ENCODE measurements around the gene TFF2.

TFF2 gene

GRCh38 chr21:42384156-42384945, 33.6 kb upstream of the TFF2 start:
- DNase-seq = no peak

GRCh38 chr21:42383331-42383730, 32.5 kb upstream of the TFF2 start:
- DNase-seq = no peak

- DNase-seq = no peak
These were observed 32.1 kb upstream of the TFF2 start for GRCh38 chr21:42382915-42383314.

- no peak for DNase-seq
These were observed 30.7 kb upstream of the TFF2 start for GRCh38 chr21:42381347-42381984.

- DNase-seq = no peak
These were observed 28.8 kb upstream of the TFF2 start for GRCh38 chr21:42379426-42380215.

GRCh38 chr21:42378418-42378817, 27.6 kb upstream of the TFF2 start:
- DNase-seq = no peak

DNA sequence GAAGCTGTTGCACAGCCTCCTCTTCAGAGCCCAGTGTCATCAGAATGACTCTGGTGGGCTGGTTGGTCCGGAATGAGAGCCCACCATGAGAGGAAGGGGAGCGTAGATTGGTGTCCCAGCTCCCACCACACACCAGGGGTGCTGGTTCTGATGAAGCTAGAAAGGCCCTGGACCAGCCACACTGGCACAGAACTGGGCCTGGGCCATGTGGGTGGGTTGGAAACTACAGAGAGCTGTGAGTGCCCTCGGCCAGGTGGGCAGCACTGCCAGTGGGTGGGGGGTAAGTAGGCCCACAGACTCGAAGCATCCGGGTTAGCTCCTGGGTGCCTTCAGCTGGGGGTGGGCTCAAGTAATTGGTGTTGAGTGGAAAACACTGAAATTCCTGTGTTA, 27.2 kb upstream of the TFF2 start:
- DNase-seq = no peak

GRCh38 chr21:42377211-42377950, 26.6 kb upstream of the TFF2 start:
- DNase-seq = no peak

DNA sequence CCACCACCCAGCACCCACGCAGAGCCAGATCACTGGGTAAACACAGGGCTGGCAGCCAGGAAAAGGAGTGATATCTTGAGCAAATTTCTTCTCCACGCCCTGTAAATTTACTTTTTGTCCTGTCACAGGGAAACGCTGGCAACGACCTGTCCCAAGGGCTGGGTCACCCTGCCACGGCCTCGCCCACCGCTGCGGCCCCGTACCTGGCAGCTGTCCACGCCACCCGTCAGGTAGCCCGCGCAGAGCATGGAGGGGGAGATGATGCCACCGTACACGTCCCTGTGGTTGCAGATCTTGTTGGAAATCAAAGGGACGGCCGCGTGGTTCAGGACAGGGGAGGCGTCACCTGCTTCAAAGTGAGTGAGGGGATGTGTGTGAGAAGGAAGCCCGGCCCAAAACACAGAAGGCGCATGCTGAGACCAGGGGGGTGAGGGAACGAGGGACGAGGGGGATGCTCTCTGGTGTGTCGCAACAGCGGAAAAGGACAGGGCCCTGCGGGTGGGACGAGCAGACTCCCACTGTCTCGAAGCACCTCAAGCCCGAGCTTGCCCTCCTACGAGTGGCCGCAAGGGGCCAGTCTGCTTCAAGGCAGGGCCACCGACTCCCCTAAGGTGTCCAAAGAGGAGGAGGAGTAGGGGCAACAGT, 25.7 kb upstream of the TFF2 start:
- DNase-seq = no peak

- no peak for DNase-seq
These were observed 25.2 kb upstream of the TFF2 start for GRCh38 chr21:42375966-42376337.

DNA sequence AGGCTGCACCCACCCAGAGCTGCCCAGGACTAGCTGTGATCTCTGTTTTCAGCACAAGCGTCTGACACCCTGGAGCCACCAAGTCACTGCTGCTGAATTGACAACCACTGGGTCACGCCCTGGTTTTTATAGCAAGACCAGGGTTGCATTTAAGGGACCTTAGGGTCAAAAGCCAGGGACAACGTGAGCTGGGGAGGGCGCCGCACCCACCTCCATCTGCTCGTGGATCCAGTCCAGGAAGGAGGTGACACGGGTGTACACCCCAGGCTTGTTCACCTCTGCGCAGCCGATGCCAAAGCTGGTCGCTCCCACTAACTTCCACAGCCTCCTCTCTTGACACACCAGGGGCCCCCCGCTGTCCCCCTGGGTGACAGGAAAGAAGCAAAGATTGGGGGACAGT, 24.7 kb upstream of the TFF2 start:
- DNase-seq = no peak

GRCh38 chr21:42374864-42375499, 24.2 kb upstream of the TFF2 start:
- DNase-seq = no peak

DNA sequence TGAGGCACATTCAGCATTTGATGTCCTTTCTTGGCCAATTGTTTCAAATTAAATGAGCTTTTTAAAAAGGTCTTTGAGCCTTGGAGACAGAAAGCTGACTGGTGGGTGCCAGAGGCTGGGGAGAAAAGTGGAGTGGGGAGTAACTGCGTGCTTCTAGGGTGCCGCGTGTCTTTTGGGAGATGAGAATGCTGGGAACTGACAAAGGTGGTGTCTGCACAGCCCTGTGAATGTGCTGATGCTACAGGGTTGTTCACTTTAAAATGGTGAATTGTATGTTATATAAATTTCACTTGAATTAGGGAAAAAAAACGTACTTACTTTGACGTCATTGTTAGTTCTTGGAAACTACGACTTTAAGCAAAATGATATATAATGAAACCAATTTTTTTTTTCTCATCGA, 23.7 kb upstream of the TFF2 start:
- DNase-seq = no peak

DNA sequence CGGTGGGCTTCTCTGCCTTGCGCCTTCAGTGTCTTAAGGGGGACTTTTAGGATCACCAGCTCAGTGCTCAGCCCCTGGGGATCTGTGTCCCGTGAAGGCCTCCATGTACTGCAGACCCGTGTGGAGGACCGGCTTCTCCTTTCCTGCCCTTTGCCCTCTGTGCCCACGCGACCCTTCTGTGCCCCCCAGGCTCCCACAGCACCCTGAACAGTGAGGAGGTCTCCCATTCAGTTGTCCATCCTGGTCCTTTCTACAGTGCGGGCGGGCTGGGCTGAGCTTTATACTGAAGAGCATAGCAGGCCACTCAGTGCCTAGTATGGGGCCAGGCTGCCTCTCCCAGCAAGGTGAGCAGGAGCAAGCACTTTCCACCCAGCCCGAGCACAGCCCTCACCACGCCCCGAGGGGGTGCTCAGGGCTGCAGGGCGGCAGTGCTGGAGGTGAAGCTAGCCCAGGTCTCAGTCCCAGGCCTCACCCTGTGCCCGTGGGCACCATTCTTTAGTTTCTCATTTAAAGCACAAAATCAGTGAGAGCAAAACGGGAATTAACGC, 23.2 kb upstream of the TFF2 start:
- DNase-seq = no peak

GRCh38 chr21:42373196-42373907, 22.6 kb upstream of the TFF2 start:
- DNase-seq = no peak

DNA sequence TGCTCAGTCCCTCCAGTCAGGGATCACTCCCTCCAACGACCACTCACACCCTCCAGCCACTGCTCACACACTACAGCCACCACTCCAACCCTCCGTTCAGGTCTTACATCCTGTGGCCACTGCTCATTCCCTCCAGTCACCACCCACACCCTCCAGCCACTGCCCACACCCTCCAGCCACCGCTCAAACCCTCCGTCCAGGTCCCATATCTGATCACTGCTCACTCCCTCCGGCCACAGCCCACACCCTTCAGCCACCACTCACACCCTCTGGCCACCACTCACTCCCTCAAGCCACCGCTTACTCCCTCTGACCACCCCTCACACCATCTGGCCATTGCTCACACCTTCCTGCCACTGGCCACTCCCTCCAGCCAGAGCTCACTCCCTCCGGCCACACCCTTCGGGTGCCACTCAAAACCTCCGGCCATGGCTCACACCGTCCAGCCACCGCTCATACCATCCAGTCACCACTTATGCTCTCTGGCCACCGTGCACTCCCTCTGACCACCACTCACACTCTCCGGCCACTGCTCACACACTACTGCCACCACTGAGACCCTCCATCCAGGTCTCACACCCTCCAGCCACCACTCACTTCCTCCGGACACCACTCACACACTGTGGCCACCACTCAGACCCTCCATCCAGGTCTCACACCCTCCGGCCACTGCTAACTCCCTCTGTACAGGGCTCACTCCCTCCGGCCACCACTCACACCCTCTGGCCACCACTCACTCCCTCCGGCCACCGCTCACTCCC, 20.3 kb upstream of the TFF2 start:
- no peak for DNase-seq

DNA sequence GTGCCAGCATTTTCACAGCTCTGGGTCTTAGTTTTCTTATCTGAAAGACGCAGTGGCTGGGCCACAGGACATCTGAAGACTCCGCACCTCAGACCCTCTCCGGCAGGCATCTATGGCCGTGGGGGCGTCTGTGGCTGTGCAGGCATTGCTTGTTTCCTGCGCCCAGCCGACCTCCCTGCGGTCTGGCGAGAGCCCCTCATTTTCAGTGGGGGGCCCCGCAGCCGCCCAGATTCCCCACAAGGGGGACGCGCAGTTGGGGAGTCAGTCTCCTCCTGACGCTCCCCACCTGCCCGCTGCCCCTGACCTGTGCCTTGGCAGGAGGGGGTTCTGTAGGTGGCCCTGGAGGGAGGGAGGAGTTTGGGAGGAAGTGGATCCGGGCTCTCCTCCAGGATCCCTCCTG, 19.0 kb upstream of the TFF2 start:
- no peak for DNase-seq

DNA sequence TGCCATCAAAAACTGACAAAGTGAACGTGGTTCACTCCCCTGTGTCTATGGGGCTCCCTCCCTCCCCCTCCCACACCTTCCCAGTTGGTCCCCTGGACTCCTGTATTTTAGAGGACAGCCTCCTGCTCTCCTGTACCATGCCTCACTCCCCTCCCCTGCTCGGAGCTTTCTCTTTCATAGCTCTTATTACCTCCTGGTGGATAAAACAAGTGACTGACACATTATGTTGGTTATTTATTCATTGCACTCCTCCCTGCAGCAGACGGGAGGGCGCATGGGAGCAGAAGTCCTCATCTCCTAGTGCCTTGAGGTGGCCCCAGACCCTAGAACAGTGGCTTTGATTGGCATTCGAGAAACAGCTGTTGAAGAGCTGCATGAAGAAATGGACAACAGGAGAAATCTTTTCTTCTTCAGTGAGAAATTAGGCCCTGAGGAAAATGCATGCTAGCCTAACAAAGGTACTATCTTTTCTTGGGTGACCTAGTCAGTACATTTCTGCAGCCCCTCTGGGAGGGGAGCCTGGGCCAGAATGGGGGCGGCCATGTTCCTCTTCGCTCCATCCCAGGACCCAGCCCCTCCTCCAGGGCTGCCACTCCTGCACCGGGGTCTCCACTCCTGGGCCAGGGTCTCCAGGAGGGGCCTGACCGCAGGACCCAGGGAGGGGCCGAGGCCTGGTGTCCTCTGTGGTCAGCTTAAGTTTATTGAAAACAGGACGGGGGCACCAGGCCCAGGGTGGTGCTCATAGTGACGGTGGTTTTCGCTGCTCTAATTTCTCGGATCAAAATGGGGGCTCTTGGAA, 16.8 kb upstream of the TFF2 start:
- DNase-seq = no peak

- no peak for DNase-seq
These were observed 15.7 kb upstream of the TFF2 start, which contains the start of gene TFF1 for GRCh38 chr21:42366292-42367010. TSS of gene TFF1 (minus strand) at chr21:42366535. CDS start at chr21:42366495, 40 bp downstream.
